ENCODE results near the gene IGHMBP2.
A peak's percentile ranks its signal among the peaks of the same experiment; 100 is the strongest.

The IGHMBP2 gene

GRCh38 chr11:68954836-68955606 lies 51.3 kb downstream of the IGHMBP2 start:
- peak overlapping the region; percentile 69 for H3K27ac ChIP-seq
- H3K27me3 ChIP-seq = no peaks in the 10 kb centered on the region
- H3K4me3 ChIP-seq (ENCODE audit: low read depth in 1 of 2, low read length in 1 of 2) = peak overlapping the region; percentile 31 to 50
- no peaks in the 10 kb centered on the region for H3K36me3 ChIP-seq
- H3K4me1 ChIP-seq (ENCODE audit: control insufficient read depth in 1 of 2, insufficient read depth in 1 of 2, low read depth in 1 of 2, low read length in 1 of 2) = peaks cover 9 to 19% of the 10 kb centered on the region in 2 experiments
- no peaks in the 10 kb centered on the region for H3K9me3 ChIP-seq
- TF ChIP-seq CTCF (IDR thresholded peaks at IDR 0.05) = no peak

- peak overlapping the region; percentile 31 to 50 for H3K4me3 ChIP-seq (ENCODE audit: low read depth in 1 of 2, low read length in 1 of 2)
Observed at GRCh38 chr11:68955607-68955958, 51.9 kb downstream of the IGHMBP2 start.

GRCh38 chr11:68956142-68956541 lies 52.5 kb downstream of the IGHMBP2 start:
- no peaks in the 10 kb centered on the region for H3K9me3 ChIP-seq
- peak overlapping the region; percentile 20 to 30 for H3K4me3 ChIP-seq (ENCODE audit: low read depth in 1 of 2, low read length in 1 of 2)
- H3K4me1 ChIP-seq (ENCODE audit: control insufficient read depth in 1 of 2, insufficient read depth in 1 of 2, low read depth in 1 of 2, low read length in 1 of 2) = peaks cover 9 to 19% of the 10 kb centered on the region in 2 experiments
- peak overlapping the region; percentile 30 for H3K27ac ChIP-seq
- no peaks in the 10 kb centered on the region for H3K36me3 ChIP-seq
- no peak for TF ChIP-seq CTCF (IDR thresholded peaks at IDR 0.05)
- no peaks in the 10 kb centered on the region for H3K27me3 ChIP-seq

More at GRCh38 chr11:68955607-68955958, 51.9 kb downstream of the IGHMBP2 start:
- H3K4me1 ChIP-seq (ENCODE audit: control insufficient read depth in 1 of 2, insufficient read depth in 1 of 2, low read depth in 1 of 2, low read length in 1 of 2) = peaks cover 9 to 19% of the 10 kb centered on the region in 2 experiments
- H3K27me3 ChIP-seq = no peaks in the 10 kb centered on the region
- peak overlapping the region; percentile 69 for H3K27ac ChIP-seq
- H3K36me3 ChIP-seq = no peaks in the 10 kb centered on the region
- no peaks in the 10 kb centered on the region for H3K9me3 ChIP-seq
- TF ChIP-seq CTCF (IDR thresholded peaks at IDR 0.05) = no peak

- Histone ChIP-seq H3K4me3 (ENCODE audit: low read depth in 1 of 2, low read length in 1 of 2) (peak overlapping the region; percentile 20 to 30), H3K27ac (peak overlapping the region; percentile 30), H3K36me3 (no peaks in the 10 kb centered on the region), H3K4me1 (ENCODE audit: control insufficient read depth in 1 of 2, insufficient read depth in 1 of 2, low read depth in 1 of 2, low read length in 1 of 2) (peaks cover 9 to 19% of the 10 kb centered on the region in 2 experiments), H3K9me3 (no peaks in the 10 kb centered on the region), H3K27me3 (no peaks in the 10 kb centered on the region)
- no peak for TF ChIP-seq CTCF (IDR thresholded peaks at IDR 0.05)
Observed at GRCh38 chr11:68956547-68957254, 53.0 kb downstream of the IGHMBP2 start.

GRCh38 chr11:68958211-68958610 lies 54.5 kb downstream of the IGHMBP2 start:
- Histone ChIP-seq H3K9me3 (no peaks in the 10 kb centered on the region), H3K27ac (no peak overlapping the region), H3K36me3 (no peaks in the 10 kb centered on the region), H3K4me3 (ENCODE audit: low read depth in 1 of 2, low read length in 1 of 2) (no peak overlapping the region), H3K4me1 (ENCODE audit: control insufficient read depth in 1 of 2, insufficient read depth in 1 of 2, low read depth in 1 of 2, low read length in 1 of 2) (peaks cover 18 to 27% of the 10 kb centered on the region in 2 experiments), H3K27me3 (no peaks in the 10 kb centered on the region)
- no peak for TF ChIP-seq CTCF (IDR thresholded peaks at IDR 0.05)

All from neutrophil (primary cell).